ENCODE measurements around the gene SLC24A3.
"Not testable (repeated sequence)": the region's sequence is repeated elsewhere in the genome, so short reads cannot be mapped to it uniquely, and the experiment has no call there.

The SLC24A3 gene

GRCh38 chr20:19617256-19617655, 404.8 kb downstream of the SLC24A3 start:
- DNase-seq (ENCODE audit: low read depth in 4 of 4, low spot score in 1 of 4) = no peak

DNA sequence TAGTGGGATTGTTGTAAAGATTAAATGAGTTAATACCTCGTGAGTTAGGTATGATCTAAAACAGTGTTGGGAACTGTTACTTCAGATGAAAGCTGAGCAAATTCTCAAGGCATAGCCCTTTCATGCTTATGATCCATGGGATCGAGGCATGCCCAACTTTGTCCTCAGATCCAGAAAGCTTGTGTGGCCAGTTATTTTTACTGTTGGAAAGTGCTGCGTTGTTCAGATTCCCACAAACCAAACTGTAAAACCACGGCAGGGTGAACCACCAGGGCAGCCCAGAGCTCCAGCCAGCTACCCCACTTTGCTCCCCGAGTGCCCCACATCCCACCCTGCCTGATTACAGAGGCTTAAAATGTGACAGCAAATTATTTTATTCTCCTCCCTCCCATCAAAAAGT, 406.3 kb downstream of the SLC24A3 start:
- no peak for DNase-seq (ENCODE audit: low read depth in 4 of 4, low spot score in 1 of 4)

- DNase-seq (ENCODE audit: low read depth in 4 of 4, low spot score in 1 of 4) = no peak
Observed at GRCh38 chr20:19619904-19620430, 407.5 kb downstream of the SLC24A3 start.

DNA sequence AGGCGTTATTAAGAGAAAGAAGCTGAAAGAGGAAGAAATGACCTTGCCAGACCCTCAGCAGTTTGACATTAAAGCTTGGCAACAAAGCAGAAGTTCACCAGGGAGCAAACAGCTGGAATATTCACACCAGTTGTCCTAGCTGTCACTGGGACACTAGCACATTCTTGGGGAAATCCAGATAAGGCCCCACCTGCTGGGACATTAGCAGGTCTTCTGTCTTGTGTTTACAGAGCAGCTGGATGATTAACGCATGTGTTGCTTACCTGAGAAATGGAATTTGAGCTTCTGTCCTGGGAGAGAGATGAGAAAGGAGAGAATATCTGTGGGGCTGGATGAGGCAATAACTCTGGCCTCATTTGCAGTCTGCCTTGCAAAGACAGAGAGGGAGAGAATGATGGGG, 408.0 kb downstream of the SLC24A3 start:
- DNase-seq (ENCODE audit: low read depth in 4 of 4, low spot score in 1 of 4) = no peak

- DNase-seq (ENCODE audit: low read depth in 4 of 4, low spot score in 1 of 4) = no peak
Observed at GRCh38 chr20:19621072-19621471, 408.6 kb downstream of the SLC24A3 start.

GRCh38 chr20:19624221-19624965, 412.0 kb downstream of the SLC24A3 start:
- no peak for DNase-seq (ENCODE audit: low read depth in 4 of 4, low spot score in 1 of 4)

DNA sequence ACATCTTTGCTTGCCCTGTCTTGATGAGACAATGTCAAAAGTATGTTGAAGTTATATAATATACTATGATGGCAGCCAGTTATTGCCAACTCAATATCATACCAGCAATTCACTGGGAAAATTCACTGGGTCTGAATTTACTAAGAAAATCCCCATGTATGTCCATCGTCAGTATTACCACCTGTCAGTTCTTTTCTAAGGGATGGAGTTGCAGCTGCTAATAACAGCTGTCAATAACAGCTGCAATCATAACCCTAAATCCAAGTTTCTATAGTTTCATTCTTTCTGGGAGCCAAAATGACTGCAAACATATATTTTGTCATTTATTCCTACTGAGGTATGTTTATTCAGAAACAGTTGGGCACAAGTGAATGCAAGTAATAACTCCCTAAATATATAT, 413.0 kb downstream of the SLC24A3 start:
- no peak for DNase-seq (ENCODE audit: low read depth in 4 of 4, low spot score in 1 of 4)

GRCh38 chr20:19626896-19627295, 414.5 kb downstream of the SLC24A3 start:
- DNase-seq (ENCODE audit: low read depth in 4 of 4, low spot score in 1 of 4) = no peak

- DNase-seq (ENCODE audit: low read depth in 4 of 4, low spot score in 1 of 4) = peak in 3 of 4 experiments; percentile 1 to 16 (median 15)
Observed at GRCh38 chr20:19628570-19629134, 416.2 kb downstream of the SLC24A3 start.

- no peak for DNase-seq (ENCODE audit: low read depth in 4 of 4, low spot score in 1 of 4)
Observed at GRCh38 chr20:19631410-19631809, 419.0 kb downstream of the SLC24A3 start.

GRCh38 chr20:19633985-19634384, 421.5 kb downstream of the SLC24A3 start:
- DNase-seq (ENCODE audit: low read depth in 4 of 4, low spot score in 1 of 4) = no peak

GRCh38 chr20:19639471-19640045, 427.1 kb downstream of the SLC24A3 start:
- not testable (repeated sequence) for DNase-seq (ENCODE audit: low read depth in 4 of 4, low spot score in 1 of 4)

DNA sequence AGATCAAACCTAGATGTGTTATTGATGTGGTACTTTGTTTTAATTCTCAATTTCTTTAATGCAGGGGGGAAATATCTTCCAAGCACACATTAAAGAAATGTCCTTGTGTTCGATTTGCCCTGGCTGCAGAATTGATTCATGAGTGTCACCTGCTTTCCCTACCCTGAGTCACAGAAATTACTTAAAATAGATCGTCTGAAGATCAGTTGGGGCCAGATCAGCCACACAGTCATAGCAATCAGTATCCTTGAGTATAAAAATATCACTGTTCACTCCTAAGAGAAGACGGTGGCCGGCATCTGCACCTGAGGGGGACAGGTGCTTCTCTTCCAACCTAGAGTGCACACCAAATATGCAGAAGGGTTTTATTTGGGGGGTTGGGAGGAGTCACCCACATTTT, 430.4 kb downstream of the SLC24A3 start:
- DNase-seq (ENCODE audit: low read depth in 4 of 4, low spot score in 1 of 4) = no peak

- no peak for DNase-seq (ENCODE audit: low read depth in 4 of 4, low spot score in 1 of 4)
Observed at GRCh38 chr20:19644085-19644484, 431.6 kb downstream of the SLC24A3 start.

DNA sequence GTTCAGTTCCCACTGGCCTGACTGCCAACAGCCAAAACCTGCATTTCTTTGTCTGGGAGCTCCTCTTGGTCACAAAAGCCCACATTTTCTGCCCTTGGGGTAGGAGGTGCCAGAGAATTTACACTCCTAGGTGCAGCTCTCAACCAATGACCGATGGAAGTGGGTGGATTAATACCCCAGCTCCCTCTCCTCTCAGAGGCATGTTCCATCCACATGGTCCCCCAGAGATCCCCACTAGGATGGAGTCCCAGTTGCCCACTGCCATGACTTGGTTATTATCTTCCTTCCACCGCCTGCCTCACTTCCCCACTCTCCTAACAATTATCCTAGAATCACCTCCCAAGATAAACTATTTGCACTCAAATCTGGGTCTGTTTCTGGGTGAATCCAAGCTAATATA, 434.5 kb downstream of the SLC24A3 start:
- no peak for DNase-seq (ENCODE audit: low read depth in 4 of 4, low spot score in 1 of 4)

- DNase-seq (ENCODE audit: low read depth in 4 of 4, low spot score in 1 of 4) = no peak
Observed at GRCh38 chr20:19648024-19648423, 435.6 kb downstream of the SLC24A3 start.

GRCh38 chr20:19649041-19649440, 436.6 kb downstream of the SLC24A3 start:
- no peak for DNase-seq (ENCODE audit: low read depth in 4 of 4, low spot score in 1 of 4)

DNA sequence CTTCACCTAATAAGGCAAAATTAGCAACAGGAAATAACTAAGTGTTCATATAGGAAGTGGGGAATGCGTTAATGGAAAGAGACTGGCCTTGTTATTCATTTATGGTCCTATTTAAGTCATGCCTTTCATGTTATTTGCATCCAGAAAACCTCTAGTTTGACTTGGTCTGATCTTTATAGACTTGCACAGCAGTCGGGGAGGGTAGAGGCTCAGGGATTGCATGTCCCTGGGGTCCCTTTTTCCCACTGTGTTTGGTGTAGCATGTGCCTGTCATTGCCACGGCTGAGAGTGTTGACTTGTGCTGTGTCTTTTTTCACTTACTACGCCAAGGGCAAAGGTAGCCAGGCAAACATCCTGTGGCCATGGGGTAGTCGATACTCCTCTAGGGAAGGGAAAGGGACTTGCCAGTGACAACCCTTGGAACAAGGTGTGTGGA, 440.2 kb downstream of the SLC24A3 start:
- no peak for DNase-seq (ENCODE audit: low read depth in 4 of 4, low spot score in 1 of 4)

DNA sequence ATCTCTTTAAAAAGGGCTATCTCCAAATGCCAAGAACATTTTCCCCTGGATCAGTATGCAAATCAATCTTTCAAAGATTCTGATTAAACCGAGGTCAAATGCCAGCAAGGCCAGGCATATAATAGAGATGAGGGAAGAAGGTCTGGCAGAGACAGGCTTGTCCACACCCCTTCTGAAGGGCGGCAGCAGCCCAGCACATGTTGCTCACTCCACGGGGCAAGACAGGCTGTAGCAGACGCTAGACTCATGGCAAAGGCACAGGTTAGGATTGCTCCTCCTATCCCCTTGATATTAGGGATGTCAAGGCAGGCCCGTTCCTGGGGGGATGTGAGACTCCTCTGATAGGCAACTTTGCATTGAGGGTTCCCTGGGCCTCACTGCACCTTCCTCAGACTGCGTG, 440.9 kb downstream of the SLC24A3 start:
- DNase-seq (ENCODE audit: low read depth in 4 of 4, low spot score in 1 of 4) = no peak

GRCh38 chr20:19654921-19655320, 442.5 kb downstream of the SLC24A3 start:
- DNase-seq (ENCODE audit: low read depth in 4 of 4, low spot score in 1 of 4) = no peak

- no peak for DNase-seq (ENCODE audit: low read depth in 4 of 4, low spot score in 1 of 4)
Observed at GRCh38 chr20:19658137-19658536, 445.7 kb downstream of the SLC24A3 start.

DNA sequence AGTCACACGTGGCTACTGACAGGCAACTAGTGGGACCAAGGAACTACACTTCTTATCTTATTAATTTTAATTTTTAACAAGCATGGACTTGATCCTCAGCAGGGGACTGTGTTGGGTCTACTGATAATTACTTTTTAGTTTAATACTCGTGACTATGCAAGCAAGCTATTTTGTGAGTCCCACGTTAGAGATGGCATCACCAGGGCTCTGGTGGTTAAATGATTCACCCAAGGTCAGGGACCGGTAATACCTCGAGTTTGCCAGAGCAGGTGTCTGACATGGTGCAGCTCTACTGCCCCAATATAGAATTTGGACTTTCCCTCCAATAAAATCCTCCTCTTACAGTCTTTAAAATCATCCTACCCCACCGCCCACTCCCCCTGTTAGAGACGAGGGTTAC, 447.0 kb downstream of the SLC24A3 start:
- no peak for DNase-seq (ENCODE audit: low read depth in 4 of 4, low spot score in 1 of 4)

Data from stimulated activated CD4-positive, alpha-beta T cell treated with anti-CD3 and anti-CD28 coated beads, Interleukin-1b, Interleukin-23, amount 100 ng/mL, for 24 hours (primary cell).